ENCODE data around the gene TFG.

DNA sequence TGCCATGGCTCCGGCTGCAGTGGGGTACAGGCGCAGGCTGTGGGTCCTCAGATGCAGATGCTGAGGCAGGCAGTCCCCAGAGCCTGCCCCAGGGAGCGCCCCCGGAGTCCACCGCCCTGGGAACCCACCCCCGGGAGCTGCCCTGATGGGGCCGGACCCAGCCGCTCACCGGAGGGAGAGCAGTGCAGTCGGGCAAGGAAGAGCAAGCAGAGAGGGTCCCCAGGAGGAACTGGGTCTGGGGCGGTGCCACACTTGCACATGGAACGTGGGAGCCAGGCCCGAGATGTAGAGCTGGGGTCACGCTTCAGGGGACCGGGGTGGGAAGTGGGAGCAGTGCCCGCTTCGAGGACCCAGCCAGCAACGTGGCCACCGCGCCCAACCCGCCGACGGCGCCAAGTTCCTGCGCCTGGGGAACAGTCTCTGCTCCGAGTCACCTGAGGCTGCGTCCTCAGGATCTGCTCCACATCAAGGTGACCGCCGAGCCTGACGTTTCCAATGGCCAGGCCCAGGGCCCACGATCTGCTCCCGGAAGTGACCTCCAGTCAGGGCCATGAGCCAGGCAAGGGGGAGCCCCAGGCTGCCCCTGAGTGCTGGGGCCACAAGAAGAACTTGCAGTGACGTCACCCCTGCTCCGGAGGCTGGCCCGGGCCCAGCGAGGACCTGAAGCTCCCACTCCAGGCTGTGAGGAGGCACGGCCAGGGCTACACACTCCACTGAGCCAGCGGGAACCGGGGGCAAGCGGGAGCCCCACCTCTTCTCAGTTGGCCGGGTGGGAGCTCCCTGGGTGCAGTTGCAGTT, 27.0 kb upstream of the TFG start:
- TF ChIP-seq JUNB (IDR thresholded peaks at IDR 0.05; ENCODE audit: unreplicated experiment) = no peak
- no peak for TF ChIP-seq CTCF (conservative IDR thresholded peaks at IDR 0.05; ENCODE audit: low read depth in 2 of 2)
- TF ChIP-seq, protein P1, sequence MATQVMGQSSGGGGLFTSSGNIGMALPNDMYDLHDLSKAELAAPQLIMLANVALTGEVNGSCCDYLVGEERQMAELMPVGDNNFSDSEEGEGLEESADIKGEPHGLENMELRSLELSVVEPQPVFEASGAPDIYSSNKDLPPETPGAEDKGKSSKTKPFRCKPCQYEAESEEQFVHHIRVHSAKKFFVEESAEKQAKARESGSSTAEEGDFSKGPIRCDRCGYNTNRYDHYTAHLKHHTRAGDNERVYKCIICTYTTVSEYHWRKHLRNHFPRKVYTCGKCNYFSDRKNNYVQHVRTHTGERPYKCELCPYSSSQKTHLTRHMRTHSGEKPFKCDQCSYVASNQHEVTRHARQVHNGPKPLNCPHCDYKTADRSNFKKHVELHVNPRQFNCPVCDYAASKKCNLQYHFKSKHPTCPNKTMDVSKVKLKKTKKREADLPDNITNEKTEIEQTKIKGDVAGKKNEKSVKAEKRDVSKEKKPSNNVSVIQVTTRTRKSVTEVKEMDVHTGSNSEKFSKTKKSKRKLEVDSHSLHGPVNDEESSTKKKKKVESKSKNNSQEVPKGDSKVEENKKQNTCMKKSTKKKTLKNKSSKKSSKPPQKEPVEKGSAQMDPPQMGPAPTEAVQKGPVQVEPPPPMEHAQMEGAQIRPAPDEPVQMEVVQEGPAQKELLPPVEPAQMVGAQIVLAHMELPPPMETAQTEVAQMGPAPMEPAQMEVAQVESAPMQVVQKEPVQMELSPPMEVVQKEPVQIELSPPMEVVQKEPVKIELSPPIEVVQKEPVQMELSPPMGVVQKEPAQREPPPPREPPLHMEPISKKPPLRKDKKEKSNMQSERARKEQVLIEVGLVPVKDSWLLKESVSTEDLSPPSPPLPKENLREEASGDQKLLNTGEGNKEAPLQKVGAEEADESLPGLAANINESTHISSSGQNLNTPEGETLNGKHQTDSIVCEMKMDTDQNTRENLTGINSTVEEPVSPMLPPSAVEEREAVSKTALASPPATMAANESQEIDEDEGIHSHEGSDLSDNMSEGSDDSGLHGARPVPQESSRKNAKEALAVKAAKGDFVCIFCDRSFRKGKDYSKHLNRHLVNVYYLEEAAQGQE (IDR thresholded peaks at IDR 0.05; ENCODE audit: unreplicated experiment) = no peak
- TF ChIP-seq EZH2phosphoT487 (IDR thresholded peaks at IDR 0.05; ENCODE audit: unreplicated experiment) = no peak
